SH-SY5Y (cell line): ENCODE data around the gene LDHAL6A.

Experiments used
- GATA2 ChIP-seq: IDR thresholded peaks from 2 replicates; pipeline ENCODE4 v1.6.1; 2011; ENCODE audit warnings: mild to moderate bottlenecking, low read depth, low read length
- GATA3 ChIP-seq: IDR thresholded peaks from 2 replicates; pipeline ENCODE4 v1.6.1; 2011; ENCODE audit warnings: low read depth, mild to moderate bottlenecking, low read length, moderate library complexity

DNA sequence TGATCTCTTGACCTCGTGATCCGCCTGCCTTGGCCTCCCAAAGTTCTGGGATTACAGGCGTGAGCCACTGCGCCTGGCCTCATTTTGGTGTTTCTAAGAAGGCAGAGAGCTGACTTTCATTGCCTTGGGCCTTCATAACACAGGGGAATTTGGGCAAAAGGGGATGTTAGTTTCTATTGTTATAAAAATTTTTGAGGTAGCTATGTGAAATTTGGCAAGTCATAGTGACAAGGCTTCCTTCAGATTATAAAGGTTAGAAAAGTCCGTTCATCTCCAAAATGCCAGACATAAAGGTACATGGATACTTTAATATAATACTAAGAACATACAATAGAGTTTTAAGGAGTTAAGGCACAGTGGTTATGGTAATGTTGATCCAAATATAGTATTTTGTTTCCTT lies 26.3 kb upstream of the LDHAL6A start:
- no peak for TF ChIP-seq GATA2
- no peak for TF ChIP-seq GATA3
